Stimulated activated naive CD8-positive, alpha-beta T cell treated with anti-CD3 and anti-CD28 coated beads, Interleukin-15, Interleukin-2, amounts not matched to agents 100 U/mL and 50 U/mL, for 24 hours (primary cell): Measurements from ENCODE around the gene CFAP107.
"Not testable (repeated sequence)": the region's sequence is repeated elsewhere in the genome, so short reads cannot be mapped to it uniquely, and the experiment has no call there.

Experiments used
- ATAC-seq: fragments of 150-1000 bp; cut with Tn5 transposase; one replicate; pipeline ENCODE4 v1.10.0; 2021
- DNase-seq: peaks from one replicate; pipeline ENCODE4 v3.0.0; 2021

CFAP107 gene

DNA sequence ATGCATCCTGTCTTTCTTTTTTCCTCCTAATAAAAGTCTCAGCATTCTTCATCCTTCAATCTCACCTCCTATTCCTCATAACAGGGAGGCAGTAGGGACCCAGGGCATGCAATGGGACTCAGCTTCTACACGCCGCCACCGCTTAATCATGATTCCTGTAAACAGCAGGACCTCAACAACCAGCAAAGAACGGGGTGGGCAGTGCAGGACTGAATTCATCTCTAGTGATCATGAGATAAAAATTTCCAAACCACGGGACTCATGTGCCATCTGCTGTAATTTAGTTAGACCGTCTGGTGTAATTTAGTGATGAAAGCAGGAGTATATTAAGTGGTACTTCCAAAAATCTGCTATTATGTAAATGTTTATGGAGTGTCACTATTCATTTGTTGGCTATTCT lies 32.9 kb downstream of the CFAP107 start:
- DNase-seq (no peak), ATAC-seq (no peak)

DNA sequence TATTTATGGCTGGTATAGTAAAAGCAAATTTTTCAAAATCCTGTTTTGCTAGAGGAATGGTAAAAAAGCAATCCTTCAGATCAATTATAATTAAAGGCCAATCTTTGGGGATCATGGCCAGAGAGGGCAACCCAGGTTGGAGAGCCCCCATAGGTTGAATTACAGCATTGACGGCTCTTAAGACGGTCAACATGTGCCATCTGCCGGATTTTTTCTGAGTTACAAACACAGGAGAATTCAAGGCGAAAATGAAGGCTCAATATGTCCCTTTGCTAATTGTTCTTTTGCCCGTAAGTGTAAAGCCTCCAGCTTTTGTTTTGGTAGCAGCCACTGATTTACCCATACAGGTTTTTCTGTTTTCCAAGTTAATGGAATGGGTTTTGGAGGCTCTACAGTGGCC lies 35.5 kb downstream of the CFAP107 start:
- not testable (repeated sequence) for DNase-seq, ATAC-seq

DNA sequence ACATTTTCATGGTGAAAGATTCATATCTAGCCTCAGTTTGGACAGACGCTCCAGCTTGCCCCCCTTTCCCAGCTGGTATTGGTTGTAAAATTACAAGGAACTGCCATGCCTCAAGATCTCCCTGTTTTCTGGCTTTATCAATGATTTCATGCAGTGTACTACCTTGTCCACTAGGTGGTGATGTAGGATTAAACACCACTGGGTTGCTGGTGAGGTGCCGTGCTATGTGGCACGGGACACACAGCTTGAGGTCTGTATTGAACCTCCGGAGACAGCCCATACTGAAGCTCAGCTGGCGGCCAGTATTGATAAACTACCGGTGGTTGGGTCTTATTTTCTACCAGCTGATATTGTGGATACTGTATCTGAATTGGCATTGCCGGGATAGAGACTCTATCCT lies 37.8 kb downstream of the CFAP107 start:
- DNase-seq, ATAC-seq: not testable (repeated sequence)

DNA sequence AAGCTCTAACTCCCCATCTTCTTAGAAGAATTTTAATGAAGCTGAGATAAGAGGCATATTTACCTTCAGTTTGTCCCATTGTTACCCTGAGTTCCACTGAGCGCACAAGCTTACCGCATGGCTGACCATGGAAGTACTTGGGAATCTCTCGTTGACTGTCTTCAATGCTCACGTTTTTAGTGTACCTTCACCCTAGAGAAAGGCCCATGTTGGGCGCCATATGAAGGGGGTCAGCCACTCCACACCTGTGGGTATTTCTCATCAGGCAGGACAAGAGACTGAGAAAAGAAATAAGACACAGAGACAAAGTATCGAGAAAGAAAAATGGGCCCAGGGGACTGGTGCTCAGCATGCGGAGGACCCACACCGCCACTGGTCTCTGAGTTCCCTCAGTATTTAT lies 38.7 kb downstream of the CFAP107 start:
- DNase-seq: peak; percentile 15

DNA sequence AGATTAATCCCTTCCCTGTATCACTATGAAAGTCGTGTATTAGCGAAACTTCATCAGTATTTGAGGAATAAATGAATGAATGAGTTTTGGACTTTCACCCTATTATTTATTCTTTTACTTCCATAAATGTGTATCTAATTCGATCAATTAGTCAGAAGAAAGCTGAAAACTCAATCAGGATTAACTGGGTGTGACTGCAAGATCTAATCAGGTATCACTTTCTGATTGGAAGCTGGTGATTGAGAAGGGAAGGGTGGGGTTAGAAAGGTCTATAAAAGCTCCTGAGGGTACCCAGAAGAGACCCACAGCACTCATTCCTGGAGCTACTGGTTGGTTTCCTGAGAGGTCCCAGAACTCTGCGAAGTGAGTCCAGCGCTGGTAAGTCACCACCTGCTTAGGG lies 45.1 kb downstream of the CFAP107 start, which contains the start of gene PRAMEF1:
Gene PRAMEF1, plus strand, starts transcription at position 301 of the 400 bp plus-strand sequence. CDS start 1,831 bp downstream, outside the sequence.
- DNase-seq, ATAC-seq: not testable (repeated sequence)

More for the DNA sequence above, 38.7 kb downstream of the CFAP107 start:
- ATAC-seq: not testable (repeated sequence)

DNA sequence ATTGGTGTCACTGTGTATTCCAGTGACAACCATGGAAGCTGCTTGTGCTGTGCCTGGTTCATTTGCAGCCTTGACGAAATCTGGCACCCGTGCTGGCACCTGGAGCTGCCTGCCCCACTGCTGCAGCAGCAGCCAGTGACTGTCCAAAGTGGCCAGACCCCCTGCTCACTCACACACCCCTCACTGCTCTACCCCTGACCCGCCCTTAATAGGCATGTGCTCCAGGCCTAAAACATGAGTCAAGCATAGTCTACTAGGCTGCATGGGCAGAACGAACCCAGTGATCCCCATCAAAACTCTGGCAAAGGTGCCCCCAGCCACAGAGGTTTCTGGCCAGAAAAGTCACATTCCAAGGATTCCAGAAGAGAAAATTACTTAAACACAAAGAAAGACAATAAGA lies 52.9 kb downstream of the CFAP107 start:
- ATAC-seq: no peak
- no peak for DNase-seq

DNA sequence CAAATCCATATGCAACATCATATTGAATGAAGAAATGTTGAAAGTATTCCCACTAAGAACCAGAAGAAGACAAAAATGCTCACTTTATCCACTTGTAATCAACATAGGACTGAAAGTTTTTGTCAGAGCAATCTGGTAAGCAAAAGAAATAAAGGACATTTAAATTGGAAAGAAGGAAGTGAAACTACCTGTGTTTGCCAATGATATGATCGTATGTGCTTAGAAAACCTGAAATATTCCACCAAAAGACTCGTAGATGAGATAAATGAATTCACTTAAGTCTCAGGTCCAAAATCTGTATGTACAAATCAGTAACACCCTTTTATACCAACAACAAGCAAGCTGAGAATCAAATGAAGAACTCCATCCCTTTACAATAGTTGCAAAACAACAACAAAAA lies 53.7 kb downstream of the CFAP107 start:
- no peak for DNase-seq
- no peak for ATAC-seq

DNA sequence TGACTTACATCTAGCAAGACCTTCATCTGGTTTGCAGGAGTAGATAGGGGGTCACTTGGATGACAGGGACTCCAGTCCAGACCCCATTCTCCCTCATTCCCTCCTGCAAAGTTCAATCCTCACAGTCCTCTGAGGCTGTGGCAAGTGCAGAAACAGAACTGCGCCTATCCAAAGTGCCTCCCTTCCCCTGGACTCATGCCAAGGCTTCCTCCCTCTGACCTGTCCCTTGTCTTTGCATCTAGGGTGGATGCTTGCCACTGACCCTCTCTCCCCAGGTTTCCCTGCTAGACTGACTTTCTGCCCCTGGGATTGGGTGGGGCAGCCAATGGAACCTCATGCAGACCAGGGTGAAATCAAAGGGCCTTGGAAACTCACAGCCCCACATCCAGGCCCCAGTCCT lies 63.9 kb downstream of the CFAP107 start:
- ATAC-seq (no peak), DNase-seq (no peak)

DNA sequence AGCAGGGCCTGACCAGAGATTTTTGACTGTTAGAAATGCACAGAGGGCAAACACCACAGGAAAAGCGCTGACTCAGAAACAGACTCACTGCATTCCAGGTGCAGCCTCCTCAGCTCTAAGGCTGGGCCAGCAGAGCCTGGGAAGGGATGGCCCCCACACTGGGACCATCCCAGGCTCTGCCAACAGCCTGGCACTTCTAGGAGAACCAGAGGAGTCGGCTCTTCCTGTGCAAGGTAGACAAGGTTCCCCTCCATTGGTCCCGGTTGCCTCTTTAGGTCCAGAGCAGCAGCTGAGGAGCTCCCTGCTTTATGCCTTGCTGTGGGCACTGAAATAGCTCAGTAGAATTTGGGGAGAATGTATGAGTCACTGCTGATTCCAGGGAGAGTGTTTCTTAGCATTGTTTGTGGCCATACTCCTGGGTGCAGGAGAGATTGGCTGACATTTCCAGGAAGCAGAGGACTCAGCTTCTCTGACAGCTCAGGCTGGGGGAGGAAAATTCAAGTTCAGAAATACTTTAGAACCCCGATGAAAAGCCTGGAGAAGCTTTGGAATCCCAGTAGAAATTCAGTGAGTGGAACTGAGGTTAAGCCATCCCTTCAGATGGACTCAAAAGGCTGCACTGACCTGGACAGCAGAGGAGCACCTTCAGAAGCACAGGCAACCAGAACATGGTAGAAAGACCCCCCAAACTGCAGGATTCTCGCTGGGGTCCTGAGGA lies 64.8 kb downstream of the CFAP107 start:
- DNase-seq (no peak), ATAC-seq (no peak)

DNA sequence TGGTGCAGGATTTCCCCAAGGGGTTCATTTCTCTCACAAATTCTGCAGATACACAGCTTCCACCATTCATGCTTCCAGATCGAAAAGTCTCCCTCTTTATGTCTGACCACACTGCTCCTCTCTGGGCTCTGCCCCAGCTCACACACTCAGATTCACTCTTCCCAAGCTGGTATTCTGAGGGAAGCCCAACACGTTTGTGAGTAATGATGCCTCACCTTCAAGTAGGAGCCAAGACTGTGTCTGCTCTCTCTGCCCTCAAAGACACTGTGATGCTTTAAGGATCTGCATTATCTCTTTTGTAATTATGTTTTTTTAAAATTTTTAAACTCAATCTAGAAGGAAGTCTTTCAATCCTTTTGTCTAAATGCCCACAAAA lies 65.4 kb downstream of the CFAP107 start:
- DNase-seq: no peak
- no peak for ATAC-seq
